PC-9 (cell line): ENCODE measurements around the gene TBPL1. TPM values are rescaled to one million over a fixed set of nuclear protein-coding genes. Genes with fewer than 3 reads are reported as not detected.

Experiments used
- BruUV-seq: library from RNA; stranded (reverse); fragments of 400-500 nt; replicated peaks from 2 replicates; lab custom pipeline; 2021; lab: Mats Ljungman, UMichigan
- CTCF ChIA-PET: fragments of 300-600 bp; sonication (Branson Sonifier 250); formaldehyde crosslinking; loops from one replicate; lab custom pipeline; 2022; ENCODE audit warnings: antibody characterized with exemption; lab: Charles Lee
- POLR2A ChIA-PET: fragments of 300-600 bp; sonication (Branson Sonifier 250); formaldehyde crosslinking; loops from one replicate; lab custom pipeline; 2022; ENCODE audit warnings: antibody characterized with exemption; ENCODE audit not compliant: unreplicated experiment; lab: Charles Lee
- DNase-seq, 2 experiments: peaks; one replicate each; pipeline versions ENCODE4 v3.0.0 to v3.0.0-alpha.2; 2015 to 2022; ENCODE audit warnings: mixed read lengths in 1 of 2
- H2AFZ ChIP-seq: fragments of 200-600 bp; sonication (generic); 2 replicates; pipeline ENCODE4 v1.8.1; 2017; ENCODE audit warnings: antibody characterized with exemption
- H3F3A ChIP-seq: fragments of 200-600 bp; sonication (generic); 2 replicates; pipeline ENCODE4 v1.8.1; 2017; ENCODE audit warnings: antibody characterized with exemption, mild to moderate bottlenecking, low read depth; ENCODE audit not compliant: insufficient read depth
- H3K27ac ChIP-seq: fragments of 200-600 bp; sonication (generic); 2 replicates; pipeline ENCODE4 v1.6.1; 2016; ENCODE audit warnings: mixed run types
- H3K27me3 ChIP-seq: fragments of 200-600 bp; sonication (generic); 2 replicates; pipeline ENCODE4 v1.6.1; 2016; ENCODE audit warnings: low read depth, mixed run types; ENCODE audit not compliant: insufficient read depth
- H3K36me3 ChIP-seq: fragments of 200-600 bp; sonication (generic); 2 replicates; pipeline ENCODE4 v1.6.1; 2016; ENCODE audit warnings: low read depth, mixed run types
- H3K4me1 ChIP-seq: fragments of 200-600 bp; sonication (generic); replicated peaks from 2 replicates; pipeline ENCODE4 v1.6.1; 2016; ENCODE audit warnings: mixed run types; ENCODE audit not compliant: insufficient read depth
- H3K4me2 ChIP-seq: fragments of 200-600 bp; sonication (generic); 2 replicates; pipeline ENCODE4 v1.6.1; 2017; ENCODE audit warnings: mixed run types
- H3K4me3 ChIP-seq: fragments of 200-600 bp; sonication (generic); 2 replicates; pipeline ENCODE4 v1.6.1; 2016; ENCODE audit warnings: mixed run types
- H3K79me2 ChIP-seq: fragments of 200-600 bp; sonication (generic); 2 replicates; pipeline ENCODE4 v1.6.1; 2017; ENCODE audit warnings: low read depth, mixed run types
- H3K9me2 ChIP-seq: fragments of 200-600 bp; sonication (generic); 2 replicates; pipeline ENCODE4 v1.8.1; 2017; ENCODE audit warnings: mild to moderate bottlenecking; ENCODE audit not compliant: insufficient read depth
- H3K9me3 ChIP-seq: fragments of 200-600 bp; sonication (generic); 2 replicates; pipeline ENCODE4 v1.8.1; 2016; ENCODE audit warnings: low read depth; ENCODE audit not compliant: insufficient read depth
- H4K20me1 ChIP-seq: fragments of 200-600 bp; sonication (generic); 2 replicates; pipeline ENCODE4 v1.8.1; 2017; ENCODE audit not compliant: insufficient read depth
- CTCF ChIP-seq: fragments of 200-600 bp; sonication (generic); conservative IDR thresholded peaks from 2 replicates; pipeline ENCODE4 v1.6.1; 2017; ENCODE audit warnings: mixed run types, antibody characterized with exemption, mild to moderate bottlenecking, moderate library complexity
- EZH2 ChIP-seq: fragments of 200-600 bp; sonication (generic); IDR thresholded peaks from 2 replicates; pipeline ENCODE4 v1.8.0; 2017; ENCODE audit warnings: antibody characterized with exemption, low read depth
- intact Hi-C: fragments of 100-400 bp; cut with micrococcal nuclease; formaldehyde crosslinking; loops from one replicate; pipeline ENCODE4 v1.10.0; 2022; ENCODE audit not compliant: unreplicated experiment
- total RNA-seq: library from RNA; stranded (reverse); gene quantifications from 2 replicates; pipeline ENCODE4 v1.2.3, GENCODE V29; 2021

The TBPL1 gene
- total RNA-seq, 1 experiment from 2014 or later = 21.7 TPM

DNA sequence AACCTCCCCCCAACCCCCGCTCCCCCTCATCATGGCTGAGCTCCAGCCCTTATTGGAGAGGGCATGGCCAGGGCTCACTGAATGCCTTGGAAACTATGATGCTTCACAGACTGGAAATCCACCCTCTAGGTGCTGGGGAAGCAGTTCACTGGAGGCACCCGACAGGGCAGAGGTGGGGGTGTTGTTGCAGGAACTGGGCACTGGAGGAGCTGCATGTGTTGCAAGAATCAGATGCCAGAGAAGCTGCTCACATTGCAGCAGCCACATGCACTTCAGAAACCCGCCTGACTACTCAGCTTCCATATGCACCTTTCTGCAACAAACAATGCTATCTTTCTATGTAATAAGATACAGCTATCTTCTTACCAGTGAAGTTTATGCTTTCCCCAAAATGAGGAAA, 7.9 kb upstream of the TBPL1 start:
- H3K4me1 ChIP-seq = peaks cover 8% of the 10 kb centered on the region
- ChIA-PET POLR2A (interaction anchor here (0.6 kb wide), 1 partner anchor 274 kb away, joined by 4 read pairs; no protein-coding TSS in a partner anchor), CTCF (no interaction called here)
- no peak overlapping the region for H3K27ac ChIP-seq
- no peak overlapping the region for H3K4me3 ChIP-seq
- H3K79me2 ChIP-seq = no peaks in the 10 kb centered on the region
- TF ChIP-seq EZH2 = no peak
- TF ChIP-seq CTCF = no peak
- intact Hi-C loops = no loop called here
- H4K20me1 ChIP-seq = no peaks in the 10 kb centered on the region
- DNase-seq = peak; percentile 5 to 61
- peaks cover 4% of the 10 kb centered on the region; the same call in 1 of the 2 replicates for H3F3A ChIP-seq
- H2AFZ ChIP-seq = no peak overlapping the region
- no peaks in the 10 kb centered on the region for H3K27me3 ChIP-seq
- BruUV-seq = no TSS peak
- H3K4me2 ChIP-seq = 0 out of 2 replicates have a peak overlapping the region, but pooled peaks have one; percentile 15
- H3K9me3 ChIP-seq = no peaks in the 10 kb centered on the region
- no peaks in the 10 kb centered on the region for H3K9me2 ChIP-seq
- no peaks in the 10 kb centered on the region for H3K36me3 ChIP-seq

DNA sequence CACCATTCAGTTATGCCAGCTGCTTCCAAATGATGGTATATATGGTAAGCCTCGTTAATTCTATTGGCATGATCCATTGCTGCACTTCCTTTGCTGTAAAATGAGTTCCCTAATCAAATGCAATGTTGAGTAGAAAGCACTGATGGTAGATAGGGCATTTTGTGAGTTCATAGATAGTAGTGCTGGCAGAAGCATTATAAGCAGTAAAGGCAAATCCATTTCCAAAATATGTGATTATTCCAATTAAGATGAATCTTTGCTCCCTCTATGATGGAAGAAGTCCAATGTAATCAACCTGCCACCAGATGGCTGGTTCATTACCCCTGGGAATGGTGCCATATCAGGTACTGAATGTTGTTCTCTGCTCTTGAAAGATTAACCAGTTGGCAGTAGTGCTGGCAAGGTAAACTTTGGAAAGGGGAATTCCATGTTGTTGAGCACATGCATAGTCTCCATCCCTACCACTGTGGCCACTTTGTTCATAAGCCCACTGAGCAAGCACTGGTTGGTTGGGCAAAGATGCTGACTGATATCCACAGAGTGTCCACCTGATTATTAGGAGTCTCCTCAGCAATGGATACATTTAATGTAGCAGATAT, 5.6 kb upstream of the TBPL1 start:
- Histone ChIP-seq H3K9me2 (no peaks in the 10 kb centered on the region), H3K79me2 (no peaks in the 10 kb centered on the region), H3K36me3 (no peaks in the 10 kb centered on the region), H3K4me1 (peaks cover 15% of the 10 kb centered on the region), H3K4me2 (no peak overlapping the region), H2AFZ (no peak overlapping the region), H3K4me3 (no peak overlapping the region), H4K20me1 (no peaks in the 10 kb centered on the region), H3K9me3 (no peaks in the 10 kb centered on the region), H3K27ac (no peak overlapping the region), H3K27me3 (no peaks in the 10 kb centered on the region), H3F3A (peaks cover 7% of the 10 kb centered on the region; the same call in 1 of the 2 replicates)
- intact Hi-C loops = no loop called here
- POLR2A ChIA-PET = no interaction called here
- no TSS peak for BruUV-seq
- no peak for TF ChIP-seq CTCF
- no peak for TF ChIP-seq EZH2
- no peak for DNase-seq
- CTCF ChIA-PET = interaction anchor here (0.6 kb wide), 1 partner anchor 899 kb away, joined by 3 read pairs; no protein-coding TSS in a partner anchor

DNA sequence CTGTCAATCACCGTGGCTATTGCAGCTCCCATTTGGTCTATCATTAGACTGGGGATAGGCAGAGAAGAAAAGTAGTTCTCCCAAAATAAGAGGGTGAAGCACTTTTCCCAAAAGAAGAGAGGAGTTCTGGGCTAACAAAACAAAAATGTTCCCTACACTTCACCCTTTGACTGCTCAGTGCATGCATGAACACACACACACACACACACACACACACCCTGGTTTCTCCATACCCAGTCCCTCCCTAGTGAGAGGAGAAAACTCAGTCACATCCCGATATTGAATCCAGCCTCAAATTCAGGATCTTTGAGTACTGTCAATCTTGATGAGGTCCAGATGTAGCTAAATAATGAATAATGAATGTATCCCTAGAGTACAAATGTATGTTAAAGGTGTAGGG, 4.6 kb upstream of the TBPL1 start:
- Histone ChIP-seq H3K79me2 (peaks cover 3% of the 10 kb centered on the region), H3K4me2 (no peak overlapping the region), H3K9me2 (no peaks in the 10 kb centered on the region), H3K9me3 (no peaks in the 10 kb centered on the region), H3K27me3 (no peaks in the 10 kb centered on the region), H2AFZ (no peak overlapping the region), H4K20me1 (no peaks in the 10 kb centered on the region), H3K4me1 (peaks cover 15% of the 10 kb centered on the region), H3K27ac (no peak overlapping the region), H3F3A (peaks cover 10% of the 10 kb centered on the region; the same call in 1 of the 2 replicates), H3K4me3 (no peak overlapping the region), H3K36me3 (no peaks in the 10 kb centered on the region)
- no TSS peak for BruUV-seq
- intact Hi-C loops = no loop called here
- POLR2A ChIA-PET = no interaction called here
- DNase-seq = no peak
- TF ChIP-seq EZH2 (no peak), CTCF (no peak)
- CTCF ChIA-PET = no interaction called here
